ENCODE measurements around the gene SYNRG. TPM values are rescaled to one million over a fixed set of nuclear protein-coding genes. Genes with fewer than 3 reads are reported as not detected.

The SYNRG gene
- total and polyA plus RNA-seq, 2 of the 13 experiments (the other 11 are each of a cell fraction or from before 2014, with no cell fraction given) = 7.3 to 8.7 TPM

- no peak for TF ChIP-seq ATF7 (IDR thresholded peaks at IDR 0.05)
- peak; percentile 39; the same call in 1 of the 2 replicates for TF ChIP-seq ATF7 (CRISPR knock-in tag; IDR thresholded peaks at IDR 0.05)
- TF ChIP-seq DDIT3 (CRISPR knock-in tag; IDR thresholded peaks at IDR 0.05) = no peak
- TF ChIP-seq ZNF580 (CRISPR knock-in tag; IDR thresholded peaks at IDR 0.05; ENCODE audit: borderline replicate concordance, low read depth) = peak; percentile 67; the same call in 1 of the 2 replicates
- TF ChIP-seq MXI1 (IDR thresholded peaks at IDR 0.05; ENCODE audit: borderline replicate concordance, low read depth, low read length) = peak; percentile 96; the same call in 1 of the 3 replicates
- no peak; the same call in 1 of the 2 replicates for TF ChIP-seq ZNF746 (CRISPR knock-in tag; IDR thresholded peaks at IDR 0.05)
- TF ChIP-seq TFDP2 (CRISPR knock-in tag; IDR thresholded peaks at IDR 0.05) = peak; percentile 74
- no peak for TF ChIP-seq ZNF775 (CRISPR knock-in tag; IDR thresholded peaks at IDR 0.05; ENCODE audit: borderline replicate concordance)
- TF ChIP-seq GABPA (IDR thresholded peaks at IDR 0.05; ENCODE audit: low read depth, low read length) = peak; percentile 81
- TF ChIP-seq GABPA (CRISPR knock-in tag; IDR thresholded peaks at IDR 0.05; ENCODE audit: low read depth) = peak; percentile 88
- peak; percentile 61 to 83; a peak in 3 of 4 replicates for TF ChIP-seq HMGXB4 (CRISPR knock-in tag; IDR thresholded peaks at IDR 0.05; ENCODE audit: borderline replicate concordance in 1 of 2, low read depth in 1 of 2)
- peak; percentile 60 for TF ChIP-seq MED8 (CRISPR knock-in tag; IDR thresholded peaks at IDR 0.05; ENCODE audit: insufficient replicate concordance)
- no peak for TF ChIP-seq ZSCAN9 (CRISPR knock-in tag; IDR thresholded peaks at IDR 0.05; ENCODE audit: borderline replicate concordance)
- peak; percentile 76; the same call in 1 of the 2 replicates for TF ChIP-seq SIN3A (IDR thresholded peaks at IDR 0.05; ENCODE audit: borderline replicate concordance, low read depth, low read length)
- no peak for TF ChIP-seq ZSCAN30 (CRISPR knock-in tag; IDR thresholded peaks at IDR 0.05)
- TF ChIP-seq ZSCAN29 (CRISPR knock-in tag; conservative IDR thresholded peaks at IDR 0.05) = no peak; the same call in 1 of the 2 replicates
- TF ChIP-seq NFE2L1 (CRISPR knock-in tag; IDR thresholded peaks at IDR 0.05; ENCODE audit: borderline replicate concordance) = no peak; the same call in 1 of the 2 replicates
- 0 out of 2 replicates have a peak, but pooled peaks have one; percentile 24 for TF ChIP-seq FOXC1 (CRISPR knock-in tag; IDR thresholded peaks at IDR 0.05; ENCODE audit: borderline replicate concordance)
- peak; percentile 66 for TF ChIP-seq POGK (CRISPR knock-in tag; conservative IDR thresholded peaks at IDR 0.05)
- TF ChIP-seq SMYD3 (CRISPR knock-in tag; IDR thresholded peaks at IDR 0.05) = peak; percentile 64; the same call in 1 of the 2 replicates
These were observed at the start of gene SYNRG (continued) for GRCh38 chr17:37609170-37610040.

Measured in HepG2 (cell line).